Effector memory CD8-positive, alpha-beta T cell (primary cell): ENCODE measurements around the gene GRIA3.
"Not testable (repeated sequence)": the region's sequence is repeated elsewhere in the genome, so short reads cannot be mapped to it uniquely, and the experiment has no call there.

Experiments
- ATAC-seq: fragments of 150-1000 bp; cut with Tn5 transposase; replicated peaks from 2 replicates; pipeline ENCODE4 v1.10.0; 2021; ENCODE audit warnings: mild to moderate bottlenecking, moderate library complexity
- DNase-seq, 3 experiments: peaks; one replicate each; pipeline ENCODE4 v3.0.0; 2021
- H3K27ac Mint-ChIP-seq, 2 donors: one replicate each; pipeline ENCODE4 v1.8.0; 2022; ENCODE audit warnings: mild to moderate bottlenecking in 2 of 2, mixed read lengths in 2 of 2, moderate library complexity in 2 of 2
- H3K27me3 Mint-ChIP-seq, 2 donors: one replicate each; pipeline ENCODE4 v1.8.0; 2022; ENCODE audit warnings: mixed read lengths in 2 of 2
- H3K36me3 Mint-ChIP-seq: one replicate; pipeline ENCODE4 v1.8.0; 2022; ENCODE audit warnings: mild to moderate bottlenecking, moderate library complexity, mixed read lengths; ENCODE audit not compliant: insufficient read depth
- H3K4me1 Mint-ChIP-seq, 2 donors: one replicate each; pipeline ENCODE4 v1.8.0; 2022; ENCODE audit warnings: low read depth in 2 of 2, mixed read lengths in 2 of 2
- H3K4me3 Mint-ChIP-seq, 2 donors: one replicate each; pipeline ENCODE4 v1.8.0; 2022; ENCODE audit warnings: mild to moderate bottlenecking in 2 of 2, mixed read lengths in 2 of 2, moderate library complexity in 2 of 2
- H3K9me3 Mint-ChIP-seq, 2 donors: one replicate each; pipeline ENCODE4 v1.8.0; 2022; ENCODE audit warnings: mixed read lengths in 2 of 2

GRIA3 gene

DNA sequence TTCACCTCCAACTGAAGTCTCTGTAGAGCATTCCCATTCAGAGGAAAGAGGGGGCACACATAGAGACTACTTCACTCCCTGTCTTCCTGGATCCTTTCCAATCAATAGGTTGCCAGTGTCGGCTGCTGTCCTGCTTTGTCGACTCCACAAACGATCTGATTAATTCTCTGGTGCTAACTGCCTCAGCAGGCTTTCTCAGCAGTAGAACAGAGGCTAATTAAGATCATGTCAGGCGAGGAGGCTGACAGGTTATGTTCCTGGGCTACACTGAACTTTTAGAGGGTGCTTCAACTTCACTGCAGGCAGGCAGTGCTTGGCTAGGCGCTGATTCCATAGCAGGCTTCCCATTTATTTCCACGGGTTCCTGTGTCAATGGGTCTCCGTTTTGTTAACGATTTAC, 79.2 kb downstream of the GRIA3 start:
- no peaks in the 10 kb centered on the region for H3K27me3 Mint-ChIP-seq

DNA sequence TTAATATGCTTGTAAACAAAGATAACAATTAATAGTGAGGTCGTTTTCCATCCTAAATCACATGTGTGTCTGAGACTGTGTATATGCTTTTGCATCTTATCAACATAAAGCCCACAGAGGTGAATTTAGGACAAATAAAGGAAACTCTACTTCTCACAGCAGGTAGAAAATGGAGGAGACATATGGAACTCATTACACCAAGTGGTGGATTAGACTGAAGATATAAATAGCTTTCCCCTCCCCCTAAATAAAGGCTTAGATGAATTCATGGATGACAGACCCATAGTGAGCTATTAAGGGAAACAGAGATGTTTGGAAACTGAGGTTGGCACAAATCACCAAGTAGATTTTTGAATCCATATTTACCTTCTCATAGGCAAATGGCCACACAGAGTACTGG, 79.7 kb downstream of the GRIA3 start:
- DNase-seq, result no peak
- H3K36me3 Mint-ChIP-seq, result no peaks in the 10 kb centered on the region
- no peak overlapping the region for H3K27ac Mint-ChIP-seq
- H3K4me3 Mint-ChIP-seq, result no peak overlapping the region
- no peaks in the 10 kb centered on the region for H3K4me1 Mint-ChIP-seq
- no peak for ATAC-seq
- peaks cover 0 to 8% of the 10 kb centered on the region in 2 donors for H3K9me3 Mint-ChIP-seq
- no peaks in the 10 kb centered on the region for H3K27me3 Mint-ChIP-seq

More for the DNA sequence above, 79.2 kb downstream of the GRIA3 start:
- H3K27ac Mint-ChIP-seq, result no peak overlapping the region
- H3K9me3 Mint-ChIP-seq, result peaks cover 0 to 8% of the 10 kb centered on the region in 2 donors
- no peaks in the 10 kb centered on the region for H3K36me3 Mint-ChIP-seq
- ATAC-seq (no peak), DNase-seq (no peak)
- no peaks in the 10 kb centered on the region for H3K4me1 Mint-ChIP-seq
- H3K4me3 Mint-ChIP-seq, result no peak overlapping the region

GRCh38 chrX:123267220-123267619, 83.1 kb downstream of the GRIA3 start:
- ATAC-seq (no peak), DNase-seq (no peak)
- Mint-ChIP-seq H3K4me1 (no peaks in the 10 kb centered on the region), H3K36me3 (no peaks in the 10 kb centered on the region), H3K27ac (no peak overlapping the region), H3K9me3 (peaks cover 0 to 8% of the 10 kb centered on the region in 2 donors), H3K27me3 (no peaks in the 10 kb centered on the region), H3K4me3 (no peak overlapping the region)

GRCh38 chrX:123271902-123272301, 87.8 kb downstream of the GRIA3 start:
- no peak overlapping the region for H3K4me3 Mint-ChIP-seq
- no peak for ATAC-seq
- H3K27me3 Mint-ChIP-seq, result no peaks in the 10 kb centered on the region
- no peaks in the 10 kb centered on the region for H3K4me1 Mint-ChIP-seq
- no peak for DNase-seq
- H3K36me3 Mint-ChIP-seq, result no peaks in the 10 kb centered on the region
- H3K27ac Mint-ChIP-seq, result no peak overlapping the region
- H3K9me3 Mint-ChIP-seq, result peaks cover 0 to under 1% of the 10 kb centered on the region in 2 donors

- Mint-ChIP-seq H3K27me3 (no peaks in the 10 kb centered on the region), H3K27ac (no peak overlapping the region), H3K4me1 (no peaks in the 10 kb centered on the region), H3K36me3 (no peaks in the 10 kb centered on the region), H3K9me3 (no peaks in the 10 kb centered on the region), H3K4me3 (no peak overlapping the region)
- DNase-seq, result no peak
- ATAC-seq, result no peak
Measured at GRCh38 chrX:123272630-123273029, 88.6 kb downstream of the GRIA3 start.

- no peaks in the 10 kb centered on the region for H3K27me3 Mint-ChIP-seq
- H3K9me3 Mint-ChIP-seq, result no peaks in the 10 kb centered on the region
- H3K27ac Mint-ChIP-seq, result no peak overlapping the region
- DNase-seq (no peak), ATAC-seq (no peak)
- H3K4me1 Mint-ChIP-seq, result no peaks in the 10 kb centered on the region
- no peaks in the 10 kb centered on the region for H3K36me3 Mint-ChIP-seq
- H3K4me3 Mint-ChIP-seq, result no peak overlapping the region
Measured at GRCh38 chrX:123274796-123275195, 90.7 kb downstream of the GRIA3 start.

DNA sequence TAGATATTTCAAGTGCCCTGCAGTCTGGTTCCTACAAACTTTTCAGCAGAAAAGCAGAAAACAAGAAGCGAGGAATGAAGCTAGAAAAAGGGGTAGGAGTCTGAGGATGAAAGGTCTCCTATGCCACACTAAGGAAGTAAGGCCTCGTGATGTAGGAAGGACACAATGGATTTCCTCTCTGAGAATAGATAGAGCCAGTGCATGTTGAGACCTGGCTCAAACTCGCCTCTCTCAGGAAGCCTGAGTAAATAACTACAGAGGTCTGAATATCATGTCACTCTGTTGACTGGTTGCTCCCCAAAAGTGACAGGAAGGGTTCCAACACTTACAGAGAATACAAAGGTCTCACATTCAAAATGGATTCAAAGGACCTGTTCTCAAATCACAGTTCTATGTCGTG, 93.3 kb downstream of the GRIA3 start:
- H3K4me3 Mint-ChIP-seq, result no peak overlapping the region
- DNase-seq (no peak), ATAC-seq (no peak)
- H3K36me3 Mint-ChIP-seq, result no peaks in the 10 kb centered on the region
- H3K27me3 Mint-ChIP-seq, result no peaks in the 10 kb centered on the region
- H3K27ac Mint-ChIP-seq, result no peak overlapping the region
- no peaks in the 10 kb centered on the region for H3K4me1 Mint-ChIP-seq
- no peaks in the 10 kb centered on the region for H3K9me3 Mint-ChIP-seq

DNA sequence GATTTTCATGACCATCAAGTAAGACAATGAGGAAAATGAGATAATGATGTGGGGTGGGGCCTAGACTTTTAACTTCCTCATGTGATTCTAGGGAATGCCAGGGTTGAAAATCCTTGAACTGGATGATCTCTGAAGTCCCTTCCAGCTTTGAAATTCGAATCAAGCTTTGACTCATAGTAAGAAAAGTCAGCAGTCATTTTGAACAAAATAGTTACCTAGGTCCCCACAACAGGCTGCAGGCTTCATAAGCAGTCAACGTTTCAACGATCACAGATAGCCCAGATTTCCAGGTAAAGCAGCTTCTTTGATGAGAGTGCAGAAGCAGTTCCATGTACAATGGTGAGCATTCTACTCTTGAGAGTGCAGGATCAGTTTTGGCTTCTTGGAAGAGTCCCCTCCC, 93.7 kb downstream of the GRIA3 start:
- no peaks in the 10 kb centered on the region for H3K9me3 Mint-ChIP-seq
- H3K4me1 Mint-ChIP-seq, result no peaks in the 10 kb centered on the region
- ATAC-seq, result no peak
- no peaks in the 10 kb centered on the region for H3K27me3 Mint-ChIP-seq
- no peak overlapping the region for H3K4me3 Mint-ChIP-seq
- H3K27ac Mint-ChIP-seq, result no peak overlapping the region
- DNase-seq, result no peak
- H3K36me3 Mint-ChIP-seq, result no peaks in the 10 kb centered on the region

DNA sequence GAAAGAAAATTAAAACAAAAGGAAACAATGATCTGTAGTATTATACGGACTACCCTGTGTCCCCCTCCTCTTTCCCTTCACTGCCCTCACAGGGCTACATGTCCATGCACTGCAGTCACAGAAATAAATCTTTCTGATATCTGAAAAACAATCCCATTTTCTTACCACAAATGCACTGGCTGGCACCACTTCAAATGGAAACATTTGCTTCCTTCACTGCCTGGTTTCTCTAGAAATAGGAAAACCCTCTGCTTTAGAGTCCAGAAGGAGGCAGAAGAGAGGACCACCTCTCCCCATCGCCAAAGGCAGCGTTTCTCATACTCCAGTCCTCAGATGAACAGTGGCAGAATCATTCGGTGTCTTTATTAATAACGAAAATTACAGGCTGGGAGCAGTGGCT, 98.2 kb downstream of the GRIA3 start:
- no peak for ATAC-seq
- no peak for DNase-seq
- H3K27me3 Mint-ChIP-seq, result no peaks in the 10 kb centered on the region
- peaks cover 2% of the 10 kb centered on the region for H3K36me3 Mint-ChIP-seq
- H3K4me1 Mint-ChIP-seq, result no peaks in the 10 kb centered on the region
- H3K9me3 Mint-ChIP-seq, result peaks cover 0 to 2% of the 10 kb centered on the region in 2 donors
- no peak overlapping the region for H3K27ac Mint-ChIP-seq
- H3K4me3 Mint-ChIP-seq, result no peak overlapping the region

- not testable (repeated sequence) for H3K4me1 Mint-ChIP-seq, H3K27me3 Mint-ChIP-seq, ATAC-seq, H3K27ac Mint-ChIP-seq, H3K36me3 Mint-ChIP-seq, H3K9me3 Mint-ChIP-seq, H3K4me3 Mint-ChIP-seq, DNase-seq
Measured at GRCh38 chrX:123283407-123283806, 99.3 kb downstream of the GRIA3 start.

DNA sequence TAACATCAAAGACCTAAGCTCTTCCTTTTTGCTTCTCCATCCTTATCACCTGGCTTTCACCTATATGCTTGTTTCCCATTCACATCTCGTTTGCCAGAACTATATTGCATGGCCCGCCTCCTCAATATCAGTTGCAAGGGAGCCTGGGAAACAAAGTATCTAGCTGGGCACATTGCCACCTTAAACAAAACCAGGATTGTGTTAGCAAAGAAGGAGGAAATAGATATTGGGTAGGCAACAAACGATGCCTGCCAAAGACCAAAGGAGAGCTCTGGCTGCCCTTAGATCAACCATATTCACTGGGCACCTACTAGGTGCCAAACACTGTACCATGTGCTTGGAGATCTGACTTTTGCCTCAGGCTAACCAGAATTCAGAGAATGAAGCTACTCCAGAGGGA, 107.5 kb downstream of the GRIA3 start:
- Mint-ChIP-seq H3K4me1 (no peaks in the 10 kb centered on the region), H3K36me3 (peaks cover 3% of the 10 kb centered on the region), H3K4me3 (no peak overlapping the region), H3K27me3 (no peaks in the 10 kb centered on the region), H3K27ac (no peak overlapping the region), H3K9me3 (peaks cover 0 to 2% of the 10 kb centered on the region in 2 donors)
- no peak for DNase-seq
- ATAC-seq, result no peak

DNA sequence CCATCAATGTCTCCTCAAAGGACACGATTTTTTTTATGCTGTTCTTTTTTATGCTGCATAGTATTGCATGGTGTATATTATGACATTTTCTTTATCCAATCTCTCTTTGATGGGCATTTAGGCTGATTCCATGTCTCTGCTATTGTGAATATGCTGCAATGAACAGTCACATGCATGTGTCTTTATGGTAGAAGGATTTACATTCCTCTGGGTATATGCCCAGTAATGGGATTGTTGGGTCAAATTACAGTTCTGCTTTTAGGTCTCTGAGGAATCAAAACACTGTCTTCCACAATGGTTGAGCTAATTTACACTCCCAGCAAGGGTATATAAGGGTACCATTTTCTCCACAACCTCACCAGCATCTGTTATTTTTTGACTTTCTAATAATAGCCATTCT, 113.9 kb downstream of the GRIA3 start:
- Mint-ChIP-seq H3K9me3 (peaks cover 0 to under 1% of the 10 kb centered on the region in 2 donors), H3K36me3 (no peaks in the 10 kb centered on the region), H3K27me3 (no peaks in the 10 kb centered on the region), H3K4me3 (no peak overlapping the region), H3K27ac (no peak overlapping the region), H3K4me1 (no peaks in the 10 kb centered on the region)
- DNase-seq (no peak), ATAC-seq (no peak)

DNA sequence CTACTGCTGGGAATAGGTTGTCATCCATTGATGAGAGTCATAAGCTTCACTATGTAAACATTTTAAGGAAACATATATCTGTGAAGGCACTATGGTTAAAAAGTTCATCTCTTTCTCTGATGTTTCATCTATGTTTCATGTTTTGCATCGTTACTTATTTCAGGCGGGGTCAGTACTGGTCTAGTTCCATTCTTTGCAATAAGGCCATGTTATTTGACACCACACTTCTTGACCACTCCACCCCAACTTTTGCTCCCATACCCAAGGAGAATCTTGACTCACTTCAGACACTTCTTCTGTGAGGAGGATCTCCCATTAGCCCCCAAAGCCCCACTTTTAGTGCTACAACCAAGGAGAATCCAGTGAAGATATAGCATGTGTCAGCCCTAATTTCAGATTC, 119.4 kb downstream of the GRIA3 start:
- no peak for DNase-seq
- Mint-ChIP-seq H3K4me1 (no peaks in the 10 kb centered on the region), H3K4me3 (no peak overlapping the region), H3K36me3 (no peaks in the 10 kb centered on the region), H3K9me3 (no peaks in the 10 kb centered on the region), H3K27me3 (no peaks in the 10 kb centered on the region), H3K27ac (no peak overlapping the region)
- ATAC-seq, result no peak

DNA sequence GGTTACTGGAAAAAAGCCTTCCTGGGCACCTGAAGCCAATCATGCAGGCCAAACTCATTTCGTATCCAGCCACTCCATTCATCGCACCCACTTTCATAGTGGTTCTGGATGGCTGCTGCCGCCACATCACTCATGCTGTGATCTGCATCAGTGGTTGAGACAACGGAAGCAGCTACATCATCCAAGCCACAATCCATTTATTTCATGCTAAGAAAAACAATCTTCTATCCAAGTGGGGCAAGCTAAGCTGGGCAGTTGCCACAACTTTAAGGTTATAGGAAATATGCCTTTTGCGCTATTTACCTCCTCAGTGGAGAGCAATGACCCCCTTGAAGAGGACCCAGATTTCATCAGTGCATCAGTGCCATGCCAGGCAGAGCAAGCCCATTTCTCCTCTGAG, 124.6 kb downstream of the GRIA3 start:
- Mint-ChIP-seq H3K27me3 (no peaks in the 10 kb centered on the region), H3K36me3 (no peaks in the 10 kb centered on the region), H3K27ac (no peak overlapping the region), H3K4me3 (no peak overlapping the region), H3K9me3 (no peaks in the 10 kb centered on the region), H3K4me1 (no peaks in the 10 kb centered on the region)
- DNase-seq (no peak), ATAC-seq (no peak)

GRCh38 chrX:123310112-123310511, 126.0 kb downstream of the GRIA3 start:
- Mint-ChIP-seq H3K4me1 (no peaks in the 10 kb centered on the region), H3K27me3 (no peaks in the 10 kb centered on the region), H3K4me3 (no peak overlapping the region), H3K27ac (no peak overlapping the region), H3K36me3 (no peaks in the 10 kb centered on the region), H3K9me3 (no peaks in the 10 kb centered on the region)
- ATAC-seq, result no peak
- no peak for DNase-seq
